Endothelial cell of umbilical vein (primary cell): Measurements from ENCODE around the gene TULP4.

ENCODE experiments used
- EZH2 ChIP-seq: IDR thresholded peaks from 2 replicates; pipeline ENCODE4 v1.6.1; 2012; ENCODE audit warnings: borderline replicate concordance, low read depth, mild to moderate bottlenecking, moderate library complexity, low read length, inconsistent platforms; ENCODE audit not compliant: severe bottlenecking
- JUN ChIP-seq: IDR thresholded peaks from 2 replicates; pipeline ENCODE4 v1.6.1; 2011; ENCODE audit warnings: borderline replicate concordance, low read depth; ENCODE audit not compliant: insufficient read length, insufficient read depth
- POLR2A ChIP-seq: IDR thresholded peaks from 2 replicates; pipeline ENCODE4 v1.6.1; 2012; ENCODE audit warnings: low read depth, mild to moderate bottlenecking, control low read depth, low read length
- POLR2AphosphoS5 ChIP-seq: IDR thresholded peaks from 2 replicates; pipeline ENCODE4 v1.6.1; 2012; ENCODE audit warnings: low read depth, mild to moderate bottlenecking, control low read depth, low read length, moderate library complexity; ENCODE audit not compliant: insufficient read depth
- TF ChIP-seq, protein P1 (sequence below), 2 donors: IDR thresholded peaks; 1 replicate in 1 of 2; 2 replicates in 1 of 2; pipeline ENCODE4 v1.5.1; 2011; ENCODE audit warnings: low read length in 2 of 2, mild to moderate bottlenecking in 2 of 2, moderate library complexity in 2 of 2, control low read depth in 1 of 2, inconsistent platforms in 1 of 2, low read depth in 1 of 2; ENCODE audit not compliant: insufficient read depth in 1 of 2; ENCODE audit errors: extremely low read depth in 1 of 2

DNA sequence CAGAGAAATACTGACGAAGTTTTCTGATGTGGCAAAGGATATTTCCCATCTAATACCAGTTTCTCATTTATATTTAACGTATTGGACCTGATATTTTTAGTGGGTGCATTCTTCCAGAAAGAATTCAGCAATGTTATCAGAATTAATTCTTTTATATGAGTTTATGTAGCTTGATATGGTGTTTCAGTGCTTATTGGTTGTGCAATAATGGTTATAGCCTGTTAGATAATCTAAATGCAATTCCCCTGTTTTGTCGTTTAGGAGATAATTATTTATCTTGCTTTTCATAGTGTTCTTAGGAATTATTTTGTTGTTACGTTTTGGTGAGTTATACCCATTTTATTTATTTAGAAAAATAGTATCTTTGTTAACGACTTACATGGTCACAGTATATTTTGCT, 196.2 kb downstream of the TULP4 start:
- TF ChIP-seq POLR2AphosphoS5 = no peak
- TF ChIP-seq, protein P1, sequence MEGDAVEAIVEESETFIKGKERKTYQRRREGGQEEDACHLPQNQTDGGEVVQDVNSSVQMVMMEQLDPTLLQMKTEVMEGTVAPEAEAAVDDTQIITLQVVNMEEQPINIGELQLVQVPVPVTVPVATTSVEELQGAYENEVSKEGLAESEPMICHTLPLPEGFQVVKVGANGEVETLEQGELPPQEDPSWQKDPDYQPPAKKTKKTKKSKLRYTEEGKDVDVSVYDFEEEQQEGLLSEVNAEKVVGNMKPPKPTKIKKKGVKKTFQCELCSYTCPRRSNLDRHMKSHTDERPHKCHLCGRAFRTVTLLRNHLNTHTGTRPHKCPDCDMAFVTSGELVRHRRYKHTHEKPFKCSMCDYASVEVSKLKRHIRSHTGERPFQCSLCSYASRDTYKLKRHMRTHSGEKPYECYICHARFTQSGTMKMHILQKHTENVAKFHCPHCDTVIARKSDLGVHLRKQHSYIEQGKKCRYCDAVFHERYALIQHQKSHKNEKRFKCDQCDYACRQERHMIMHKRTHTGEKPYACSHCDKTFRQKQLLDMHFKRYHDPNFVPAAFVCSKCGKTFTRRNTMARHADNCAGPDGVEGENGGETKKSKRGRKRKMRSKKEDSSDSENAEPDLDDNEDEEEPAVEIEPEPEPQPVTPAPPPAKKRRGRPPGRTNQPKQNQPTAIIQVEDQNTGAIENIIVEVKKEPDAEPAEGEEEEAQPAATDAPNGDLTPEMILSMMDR (IDR thresholded peaks at IDR 0.05; ENCODE audit: extremely low read depth in 1 of 2, insufficient read depth in 1 of 2, low read depth in 1 of 2, low read length in 2 of 2) = no peak
- TF ChIP-seq EZH2 = no peak
- TF ChIP-seq JUN = no peak
- TF ChIP-seq POLR2A = no peak
